Right lobe of liver (tissue), 6 donors: ENCODE measurements around the gene ATL2. TPM values are rescaled to one million over a fixed set of nuclear protein-coding genes. Genes with fewer than 3 reads are reported as not detected.

Source experiments
- ATAC-seq, 4 donors: fragments of 200-7000 bp; cut with Tn5 transposase; one replicate each; pipeline ENCODE4 v1.9.1; 2020; ENCODE audit warnings: mild to moderate bottlenecking in 4 of 4, moderate library complexity in 4 of 4
- DNase-seq, 3 donors: peaks; one replicate each; pipeline ENCODE4 v3.0.0-alpha.2; 2020
- H3K27ac ChIP-seq, 3 donors: fragments of 200-600 bp; one replicate each; pipeline ENCODE4 v1.8.0; 2022
- H3K27me3 ChIP-seq, 2 donors: fragments of 200-600 bp; one replicate each; pipeline ENCODE4 v1.8.0; 2022
- H3K36me3 ChIP-seq, 4 donors: fragments of 200-600 bp; sonication (generic) in 1 of 4; one replicate each; pipeline versions ENCODE4 v1.5.1 to v1.8.0; 2017 to 2022; ENCODE audit warnings: control low read depth in 1 of 4
- H3K4me1 ChIP-seq, 4 donors: fragments of 200-600 bp; sonication (generic) in 1 of 4; one replicate each; pipeline versions ENCODE4 v1.5.1 to v1.8.0; 2017 to 2022; ENCODE audit warnings: control low read depth in 1 of 4
- H3K4me3 ChIP-seq, 3 donors: fragments of 200-600 bp; one replicate each; pipeline ENCODE4 v1.8.0; 2022
- H3K9me3 ChIP-seq, 4 donors: fragments of 200-600 bp; sonication (generic) in 1 of 4; one replicate each; pipeline versions ENCODE4 v1.5.1 to v1.8.0; 2017 to 2022; ENCODE audit warnings: control low read depth in 1 of 4
- POLR2A ChIP-seq: fragments of 450-650 bp; IDR thresholded peaks from one replicate; pipeline ENCODE4 v1.6.1; 2017; ENCODE audit warnings: antibody characterized with exemption, mild to moderate bottlenecking
- WGBS: methylation state at CpG from one replicate; pipeline ENCODE4 v1.1.6; 2018; ENCODE audit warnings: low coverage, low lambda C conversion rate; ENCODE audit not compliant: insufficient coverage; ENCODE audit errors: missing lambda C conversion rate; 5-methylcytosine and 5-hydroxymethylcytosine counted together
- intact Hi-C, 2 donors: fragments of 100-400 bp; cut with DNase I; formaldehyde crosslinking; loops; one replicate each; pipeline versions ENCODE4 v1.11.2 to v1.14.1; 2022
- total RNA-seq, 6 experiments: library from RNA; depleted of rRNA in 2 of 6; stranded (reverse); fragments of >200 nt in 2 of 6; fragmentation: NEBNext Ultra II Directional in 3 of 6; extraction: Animal tissue kit (Norgen Biotek cat#: 25700) in 3 of 6; gene quantifications; one replicate each; pipeline versions ENCODE4 v1.1.0 to v1.2.4, GENCODE V29; 2016 to 2023
- TF ChIP-seq, protein P1 (sequence below), 4 donors: fragments of 200-600 bp in 3 of 4; fragments of 450-650 bp in 1 of 4; IDR thresholded peaks; one replicate each; pipeline versions ENCODE4 v1.5.1 to v1.8.0; 2016 to 2022; ENCODE audit warnings: antibody characterized with exemption in 4 of 4, mild to moderate bottlenecking in 2 of 4
- donor health status: DM: no; HTN: yes; CAD: no.
- donor health status: DM: no; HTN: no; CAD: no.
- donor health status: DM: no; HTN: no; CAD: no.
- donor health status: DM: no; HTN: yes; CAD: no.
- donor health status: DM: no; HTN: yes; CAD: no.

Gene ATL2
- total RNA-seq, 6 experiments from 2014 or later = 39.1 to 57.5 (median 46.3) TPM

DNA sequence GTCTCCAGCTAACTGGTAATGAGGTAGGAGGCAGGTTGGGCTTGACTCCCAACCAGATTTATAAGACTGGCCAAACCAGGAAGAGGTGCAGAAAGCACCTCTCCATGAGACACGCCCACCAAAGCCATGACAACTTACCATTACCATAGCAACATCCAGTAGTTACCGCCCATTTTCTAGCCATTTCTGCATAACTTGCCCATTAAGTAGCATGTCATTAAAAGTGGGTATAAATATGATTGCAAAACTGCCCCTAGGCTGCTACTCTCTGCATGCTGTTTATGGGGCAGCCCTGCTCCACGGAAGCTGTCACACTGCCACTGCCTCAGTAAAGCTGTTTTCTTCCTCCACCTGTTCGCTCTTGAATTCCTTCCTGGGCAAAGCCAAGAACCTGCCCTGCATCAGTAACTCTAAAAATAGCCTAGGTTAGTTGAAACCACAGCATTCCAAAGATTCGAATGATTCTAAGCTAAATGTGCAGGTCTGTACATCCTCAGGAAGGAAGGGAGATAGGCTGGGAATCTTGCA lies 131.9 kb downstream of the ATL2 start:
- Histone ChIP-seq H3K36me3 (no peaks in the 10 kb centered on the region), H3K4me1 (no peaks in the 10 kb centered on the region), H3K27ac (no peak overlapping the region), H3K27me3 (no peaks in the 10 kb centered on the region), H3K4me3 (no peak overlapping the region), H3K9me3 (no peaks in the 10 kb centered on the region)
- 78% methylated on average over 5 of the region's 5 CpGs for WGBS
- ATAC-seq (no peak), DNase-seq (no peak)
- TF ChIP-seq, protein P1, sequence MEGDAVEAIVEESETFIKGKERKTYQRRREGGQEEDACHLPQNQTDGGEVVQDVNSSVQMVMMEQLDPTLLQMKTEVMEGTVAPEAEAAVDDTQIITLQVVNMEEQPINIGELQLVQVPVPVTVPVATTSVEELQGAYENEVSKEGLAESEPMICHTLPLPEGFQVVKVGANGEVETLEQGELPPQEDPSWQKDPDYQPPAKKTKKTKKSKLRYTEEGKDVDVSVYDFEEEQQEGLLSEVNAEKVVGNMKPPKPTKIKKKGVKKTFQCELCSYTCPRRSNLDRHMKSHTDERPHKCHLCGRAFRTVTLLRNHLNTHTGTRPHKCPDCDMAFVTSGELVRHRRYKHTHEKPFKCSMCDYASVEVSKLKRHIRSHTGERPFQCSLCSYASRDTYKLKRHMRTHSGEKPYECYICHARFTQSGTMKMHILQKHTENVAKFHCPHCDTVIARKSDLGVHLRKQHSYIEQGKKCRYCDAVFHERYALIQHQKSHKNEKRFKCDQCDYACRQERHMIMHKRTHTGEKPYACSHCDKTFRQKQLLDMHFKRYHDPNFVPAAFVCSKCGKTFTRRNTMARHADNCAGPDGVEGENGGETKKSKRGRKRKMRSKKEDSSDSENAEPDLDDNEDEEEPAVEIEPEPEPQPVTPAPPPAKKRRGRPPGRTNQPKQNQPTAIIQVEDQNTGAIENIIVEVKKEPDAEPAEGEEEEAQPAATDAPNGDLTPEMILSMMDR (IDR thresholded peaks at IDR 0.05) = no peak
- TF ChIP-seq POLR2A = no peak
- intact Hi-C loops = no loop called here

DNA sequence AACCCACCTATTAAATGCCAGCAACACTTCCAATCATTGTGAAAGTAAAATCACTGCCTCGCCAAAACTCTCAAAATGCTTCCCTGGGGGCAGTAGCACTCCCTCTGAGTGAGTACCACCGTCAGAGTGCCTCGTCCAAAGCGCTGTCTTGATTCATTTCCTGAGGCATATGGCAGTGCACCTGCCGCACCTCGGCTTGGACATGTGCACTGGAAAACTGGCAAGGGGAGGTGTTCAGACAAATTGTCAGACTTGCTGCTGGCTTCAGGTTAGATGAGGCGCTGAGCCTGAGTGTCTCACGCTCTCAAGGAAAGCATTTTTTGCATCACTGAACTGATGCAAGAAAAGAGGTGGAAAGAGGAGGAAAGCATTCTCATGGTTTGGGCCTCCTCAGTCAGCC lies 132.8 kb downstream of the ATL2 start:
- DNase-seq (no peak), ATAC-seq (no peak)
- Histone ChIP-seq H3K9me3 (no peaks in the 10 kb centered on the region), H3K4me1 (no peaks in the 10 kb centered on the region), H3K27me3 (no peaks in the 10 kb centered on the region), H3K36me3 (no peaks in the 10 kb centered on the region), H3K4me3 (no peak overlapping the region), H3K27ac (no peak overlapping the region)
- 76% methylated on average over 4 of the region's 8 CpGs for WGBS
- intact Hi-C loops = no loop called here
- TF ChIP-seq, protein P1 (IDR thresholded peaks at IDR 0.05) = no peak
- no peak for TF ChIP-seq POLR2A

Other genes starting within 250 kb of the ATL2 start
- gene HNRNPLL, start 225.7 kb upstream of the ATL2 start, total RNA-seq = 10 to 100 TPM in 5 of 6 experiments, 1 to 10 TPM in 1; 9.2 to 15.9 (median 13.9) TPM